ENCODE data around the gene KRT33A. TPM values are rescaled to one million over a fixed set of nuclear protein-coding genes. Genes with fewer than 3 reads are reported as not detected.

Gene KRT33A
- total and polyA plus RNA-seq, 4 donors = not detected

- ATAC-seq (ENCODE audit: insufficient read depth, low FRiP score) = no peak
- Histone ChIP-seq H3K4me1 (ENCODE audit: control insufficient read depth in 5 of 5, insufficient read depth in 5 of 5, low read length in 5 of 5) (no peaks in the 10 kb centered on the region), H3K27me3 (ENCODE audit: control insufficient read depth in 3 of 3, insufficient read depth in 3 of 3, low read length in 2 of 3) (no peaks in the 10 kb centered on the region), H3K4me3 (no peak overlapping the region), H3K27ac (ENCODE audit: low read depth in 1 of 2, low read length in 1 of 2) (no peak overlapping the region), H3K9me3 (ENCODE audit: control insufficient read depth in 4 of 4, insufficient read depth in 3 of 4, low read length in 3 of 4) (no peaks in the 10 kb centered on the region), H3K36me3 (ENCODE audit: control insufficient read depth in 4 of 4, insufficient read depth in 4 of 4, low read length in 4 of 4) (no peaks in the 10 kb centered on the region), H3K9ac (ENCODE audit: insufficient read depth in 1 of 2, low read length in 2 of 2) (no peak overlapping the region)
- peak in 1 of 3 donors; percentile 12 for DNase-seq
- 9 to 13% methylated on average over 2 of the region's 2 CpGs for WGBS, 2 donors
- TF ChIP-seq, protein P1, sequence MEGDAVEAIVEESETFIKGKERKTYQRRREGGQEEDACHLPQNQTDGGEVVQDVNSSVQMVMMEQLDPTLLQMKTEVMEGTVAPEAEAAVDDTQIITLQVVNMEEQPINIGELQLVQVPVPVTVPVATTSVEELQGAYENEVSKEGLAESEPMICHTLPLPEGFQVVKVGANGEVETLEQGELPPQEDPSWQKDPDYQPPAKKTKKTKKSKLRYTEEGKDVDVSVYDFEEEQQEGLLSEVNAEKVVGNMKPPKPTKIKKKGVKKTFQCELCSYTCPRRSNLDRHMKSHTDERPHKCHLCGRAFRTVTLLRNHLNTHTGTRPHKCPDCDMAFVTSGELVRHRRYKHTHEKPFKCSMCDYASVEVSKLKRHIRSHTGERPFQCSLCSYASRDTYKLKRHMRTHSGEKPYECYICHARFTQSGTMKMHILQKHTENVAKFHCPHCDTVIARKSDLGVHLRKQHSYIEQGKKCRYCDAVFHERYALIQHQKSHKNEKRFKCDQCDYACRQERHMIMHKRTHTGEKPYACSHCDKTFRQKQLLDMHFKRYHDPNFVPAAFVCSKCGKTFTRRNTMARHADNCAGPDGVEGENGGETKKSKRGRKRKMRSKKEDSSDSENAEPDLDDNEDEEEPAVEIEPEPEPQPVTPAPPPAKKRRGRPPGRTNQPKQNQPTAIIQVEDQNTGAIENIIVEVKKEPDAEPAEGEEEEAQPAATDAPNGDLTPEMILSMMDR (IDR thresholded peaks at IDR 0.05; ENCODE audit: control extremely low read depth, extremely low read depth) = no peak
Observed at GRCh38 chr17:41377546-41377945, 26.9 kb upstream of the KRT33A start.

GRCh38 chr17:41369713-41370112 is 19.1 kb upstream of the KRT33A start, which contains the start of gene KRT33B:
KRT33B (minus strand) TSS chr17:41369813; CDS start chr17:41369750, 63 bp downstream.
- H3K27me3 ChIP-seq (ENCODE audit: control insufficient read depth in 3 of 3, insufficient read depth in 3 of 3, low read length in 2 of 3) = no peaks in the 10 kb centered on the region
- 100% methylated on average over 1 of the region's 1 CpG for WGBS, 2 donors
- H3K27ac ChIP-seq (ENCODE audit: low read depth in 1 of 2, low read length in 1 of 2) = no peak within 1 kb of the TSS
- no peaks in the 10 kb centered on the region for H3K36me3 ChIP-seq (ENCODE audit: control insufficient read depth in 4 of 4, insufficient read depth in 4 of 4, low read length in 4 of 4)
- TF ChIP-seq, protein P1 (IDR thresholded peaks at IDR 0.05; ENCODE audit: control extremely low read depth, extremely low read depth) = no peak
- no peak within 1 kb of the TSS for H3K9ac ChIP-seq (ENCODE audit: insufficient read depth in 1 of 2, low read length in 2 of 2)
- no peaks in the 10 kb centered on the region for H3K9me3 ChIP-seq (ENCODE audit: control insufficient read depth in 4 of 4, insufficient read depth in 3 of 4, low read length in 3 of 4)
- DNase-seq = no peak
- no peak within 1 kb of the TSS for H3K4me3 ChIP-seq
- no peak for ATAC-seq (ENCODE audit: insufficient read depth, low FRiP score)
- no peaks in the 10 kb centered on the region for H3K4me1 ChIP-seq (ENCODE audit: control insufficient read depth in 5 of 5, insufficient read depth in 5 of 5, low read length in 5 of 5)

DNA sequence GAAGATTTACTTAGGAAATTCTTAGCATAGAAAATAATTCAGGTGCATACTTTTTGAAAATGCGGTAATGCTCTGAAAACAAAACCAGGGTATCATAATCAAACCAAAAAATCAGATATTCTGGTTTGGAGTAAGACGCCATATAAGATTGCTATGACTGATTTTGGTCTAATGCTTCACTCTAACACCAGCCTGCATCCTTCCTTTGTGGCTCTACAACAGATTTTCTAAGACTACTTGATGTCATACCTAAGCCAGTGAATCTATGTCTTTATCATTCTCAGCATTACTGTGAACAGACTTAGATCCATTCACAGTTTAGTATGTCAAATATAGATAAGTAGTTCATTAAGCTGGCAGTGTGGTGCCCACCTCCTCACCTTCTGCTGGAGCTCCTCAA is 18.4 kb upstream of the KRT33A start:
- TF ChIP-seq, protein P1 (IDR thresholded peaks at IDR 0.05; ENCODE audit: control extremely low read depth, extremely low read depth) = no peak
- ATAC-seq (ENCODE audit: insufficient read depth, low FRiP score) (no peak), DNase-seq (no peak)
- H3K4me3 ChIP-seq = no peak overlapping the region
- H3K27ac ChIP-seq (ENCODE audit: low read depth in 1 of 2, low read length in 1 of 2) = no peak overlapping the region
- H3K27me3 ChIP-seq (ENCODE audit: control insufficient read depth in 3 of 3, insufficient read depth in 3 of 3, low read length in 2 of 3) = no peaks in the 10 kb centered on the region
- H3K9me3 ChIP-seq (ENCODE audit: control insufficient read depth in 4 of 4, insufficient read depth in 3 of 4, low read length in 3 of 4) = no peaks in the 10 kb centered on the region
- H3K36me3 ChIP-seq (ENCODE audit: control insufficient read depth in 4 of 4, insufficient read depth in 4 of 4, low read length in 4 of 4) = no peaks in the 10 kb centered on the region
- 96 to 98% methylated on average over 2 of the region's 2 CpGs for WGBS, 2 donors
- H3K9ac ChIP-seq (ENCODE audit: insufficient read depth in 1 of 2, low read length in 2 of 2) = no peak overlapping the region
- H3K4me1 ChIP-seq (ENCODE audit: control insufficient read depth in 5 of 5, insufficient read depth in 5 of 5, low read length in 5 of 5) = no peaks in the 10 kb centered on the region

- no peaks in the 10 kb centered on the region for H3K36me3 ChIP-seq (ENCODE audit: control insufficient read depth in 4 of 4, insufficient read depth in 4 of 4, low read length in 4 of 4)
- no peaks in the 10 kb centered on the region for H3K4me1 ChIP-seq (ENCODE audit: control insufficient read depth in 5 of 5, insufficient read depth in 5 of 5, low read length in 5 of 5)
- TF ChIP-seq, protein P1 (IDR thresholded peaks at IDR 0.05; ENCODE audit: control extremely low read depth, extremely low read depth) = no peak
- DNase-seq (no peak), ATAC-seq (ENCODE audit: insufficient read depth, low FRiP score) (no peak)
- no peaks in the 10 kb centered on the region for H3K27me3 ChIP-seq (ENCODE audit: control insufficient read depth in 3 of 3, insufficient read depth in 3 of 3, low read length in 2 of 3)
- WGBS, 2 donors = 79 to 83% methylated on average over 10 of the region's 10 CpGs
- H3K9ac ChIP-seq (ENCODE audit: insufficient read depth in 1 of 2, low read length in 2 of 2) = no peak overlapping the region
- H3K4me3 ChIP-seq = no peak overlapping the region
- no peaks in the 10 kb centered on the region for H3K9me3 ChIP-seq (ENCODE audit: control insufficient read depth in 4 of 4, insufficient read depth in 3 of 4, low read length in 3 of 4)
- H3K27ac ChIP-seq (ENCODE audit: low read depth in 1 of 2, low read length in 1 of 2) = no peak overlapping the region
Observed at GRCh38 chr17:41367426-41368075, 16.9 kb upstream of the KRT33A start.
